DLD1 (cell line): ENCODE data around the gene DSCAML1.

Source experiments
- in situ Hi-C: cut with HindIII; loops from 2 replicates; pipeline ENCODE4 v1.10.0; 2017; ENCODE audit warnings: low sequenced_read_pairs

Gene DSCAML1

DNA sequence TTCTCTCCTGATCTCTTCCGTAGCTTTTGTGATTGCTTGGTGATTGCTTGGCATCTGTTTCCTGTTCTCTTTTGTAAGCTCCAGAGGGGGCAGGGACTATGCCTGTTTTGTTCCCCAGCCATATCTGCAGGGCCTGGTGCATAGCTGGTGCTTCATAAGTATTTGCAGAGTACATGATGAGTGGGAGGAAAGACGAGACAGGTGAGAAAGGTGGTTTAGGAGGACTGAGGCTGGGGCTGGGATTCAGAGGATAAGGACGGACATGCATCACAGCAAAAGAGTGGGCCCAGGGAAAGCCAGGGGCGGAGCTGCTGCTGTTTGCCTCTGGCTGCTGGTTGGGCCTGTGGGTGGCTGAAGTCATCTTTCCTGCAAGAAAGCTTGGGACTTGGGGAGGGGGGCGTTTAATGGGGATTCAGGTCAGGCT lies 62.4 kb downstream of the DSCAML1 start:
- in situ Hi-C loops: loop anchor here (10.0 kb wide), 1 partner anchor 310 kb away; no protein-coding TSS in a partner anchor

DNA sequence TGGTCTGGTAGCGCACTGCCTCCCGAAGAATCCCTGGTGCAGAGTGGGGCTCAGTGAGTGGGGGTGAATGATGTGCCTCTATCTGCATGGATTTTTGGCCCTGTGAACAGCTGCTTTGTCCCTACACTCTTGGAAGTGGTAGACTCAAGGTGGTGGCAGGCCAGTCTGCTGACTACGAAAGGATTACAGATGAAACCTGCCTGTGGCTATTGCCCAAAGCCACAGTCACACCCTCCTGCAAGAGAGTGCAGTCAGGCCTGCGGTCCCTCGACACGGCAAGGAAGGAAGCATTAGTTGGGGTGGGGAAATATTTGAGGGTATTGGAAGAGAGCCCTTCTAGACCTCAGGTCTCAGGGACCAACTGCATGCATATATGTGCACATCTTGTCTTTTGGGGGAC lies 63.7 kb downstream of the DSCAML1 start:
- in situ Hi-C loops: loop anchor here (10.0 kb wide), 1 partner anchor 309 kb away; no protein-coding TSS in a partner anchor

DNA sequence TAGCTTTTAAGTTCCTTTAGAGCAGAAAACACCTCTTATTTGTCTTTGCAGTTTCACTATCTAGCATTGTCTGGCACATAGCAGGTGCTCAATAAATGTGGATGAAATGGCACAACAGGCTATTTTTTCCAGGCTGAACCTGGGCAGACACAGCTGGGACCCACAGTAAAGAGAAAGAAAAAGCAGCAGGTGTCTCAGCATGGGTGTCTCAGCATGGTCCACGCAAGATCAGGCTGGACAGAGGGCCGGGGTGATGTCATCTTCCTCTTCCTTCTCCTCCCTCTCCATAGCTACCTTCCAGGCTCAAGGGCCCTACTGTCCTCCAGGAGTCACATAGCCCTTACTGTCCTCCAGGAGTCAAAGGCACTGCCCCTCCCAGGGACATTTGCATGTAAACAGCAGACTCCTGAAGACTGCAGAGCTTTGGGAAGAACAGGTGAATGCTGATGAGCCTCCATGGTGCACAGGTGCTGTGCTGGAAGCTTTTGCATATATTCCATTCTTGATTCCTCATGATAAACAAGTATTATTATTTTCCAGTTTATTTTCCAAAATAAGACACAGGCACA lies 65.2 kb downstream of the DSCAML1 start:
- in situ Hi-C loops: loop anchor here (10.0 kb wide), 1 partner anchor 307 kb away; no protein-coding TSS in a partner anchor

DNA sequence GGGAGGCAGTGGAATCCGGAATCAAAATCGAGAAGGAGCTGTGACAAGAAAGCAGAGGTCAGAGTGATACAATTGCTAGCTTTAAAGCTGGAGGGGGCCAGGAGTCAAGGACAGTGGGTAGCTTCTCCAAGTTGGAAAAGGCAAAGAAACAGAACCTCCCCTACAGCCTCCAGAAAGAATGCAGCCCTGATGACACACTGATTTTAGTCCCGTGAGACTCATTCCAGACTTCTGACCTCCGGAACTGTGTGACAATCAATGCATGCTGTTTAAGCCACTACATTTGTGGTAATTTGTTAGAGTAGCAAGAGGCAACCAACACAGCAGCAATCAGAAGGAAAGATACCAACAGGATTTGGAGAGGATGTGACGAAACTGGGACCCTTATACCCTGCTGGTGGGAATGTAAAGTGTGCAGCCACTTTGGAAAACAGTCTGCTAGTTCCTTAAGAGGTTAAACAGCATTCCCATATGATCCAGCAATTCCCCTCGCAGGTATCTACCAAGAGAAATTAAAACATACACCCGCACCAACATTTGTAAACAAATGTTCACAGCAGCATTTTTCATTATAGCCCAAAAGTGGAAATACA lies 66.7 kb downstream of the DSCAML1 start:
- in situ Hi-C loops: loop anchor here (10.0 kb wide), 1 partner anchor 306 kb away; no protein-coding TSS in a partner anchor

DNA sequence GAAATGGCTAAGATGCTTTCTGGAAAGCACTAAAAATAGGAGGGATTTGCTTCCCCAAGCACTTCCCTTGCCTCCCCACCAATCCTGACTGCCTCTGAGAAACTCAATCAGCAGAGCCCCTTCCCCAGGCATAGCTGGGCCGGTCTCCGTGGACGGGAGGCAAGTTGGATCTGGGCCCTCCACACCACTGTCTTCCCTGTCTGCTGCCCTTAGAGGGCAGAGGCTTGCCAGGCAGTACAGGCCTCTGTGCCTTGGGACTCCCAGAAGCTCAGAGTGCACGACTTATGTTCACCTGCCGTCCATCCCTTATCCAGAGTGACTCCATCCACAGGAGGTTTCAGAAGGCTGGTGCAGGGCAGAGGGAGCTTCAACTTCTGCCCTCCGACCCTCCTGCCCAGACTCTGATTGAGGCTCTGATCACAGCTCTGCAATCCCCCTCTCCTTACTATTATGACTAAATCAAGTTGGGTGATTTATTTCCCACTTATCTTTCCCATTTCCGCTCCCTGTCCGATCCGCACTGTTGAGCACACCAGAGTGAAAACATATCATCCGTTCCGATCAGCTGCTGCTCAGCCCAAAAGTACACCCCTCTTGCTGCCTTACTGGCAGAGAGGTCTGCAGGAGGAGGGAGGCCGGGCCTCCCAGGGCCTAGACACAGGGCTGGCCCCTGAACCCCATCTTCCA lies 71.8 kb downstream of the DSCAML1 start:
- in situ Hi-C loops: no loop called here

DNA sequence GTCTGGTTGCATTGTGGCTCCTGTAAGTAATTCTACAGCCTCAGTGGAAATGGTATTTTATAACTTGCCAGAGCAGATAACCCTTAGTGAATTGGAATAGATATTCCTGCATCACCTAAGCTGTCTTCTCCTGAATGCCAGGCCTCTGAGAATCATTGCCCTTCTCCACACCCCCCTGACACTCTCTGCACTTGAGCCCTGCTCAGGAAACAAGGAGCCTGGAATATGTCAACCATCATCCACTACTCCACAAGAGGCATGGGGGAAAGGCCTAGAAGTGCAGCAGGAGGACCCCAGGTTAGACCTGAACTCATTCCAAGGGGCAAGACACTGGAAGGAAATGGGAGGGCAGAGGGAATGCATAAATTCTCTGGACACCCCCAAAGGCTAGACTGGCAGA lies 72.4 kb downstream of the DSCAML1 start:
- in situ Hi-C loops: no loop called here

DNA sequence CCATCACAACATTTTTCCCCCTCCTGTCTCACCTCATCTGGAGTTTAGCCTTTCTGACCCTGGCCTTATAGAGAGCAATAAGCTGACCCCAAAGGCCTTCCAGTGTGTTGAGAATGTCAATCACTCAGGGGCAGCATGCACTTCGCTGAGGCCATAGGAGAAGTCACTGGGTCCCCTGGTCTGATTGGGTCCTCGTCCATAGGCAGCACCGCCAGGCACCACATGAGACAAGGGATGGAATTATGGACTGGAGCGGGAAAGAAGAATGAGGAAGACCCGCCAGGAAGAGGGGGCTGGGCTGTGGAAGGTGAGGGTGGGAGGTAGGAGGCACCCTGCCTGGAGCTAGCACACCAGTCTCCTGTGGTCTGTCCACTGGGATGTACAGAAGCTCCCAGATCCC lies 72.9 kb downstream of the DSCAML1 start:
- in situ Hi-C loops: no loop called here

DNA sequence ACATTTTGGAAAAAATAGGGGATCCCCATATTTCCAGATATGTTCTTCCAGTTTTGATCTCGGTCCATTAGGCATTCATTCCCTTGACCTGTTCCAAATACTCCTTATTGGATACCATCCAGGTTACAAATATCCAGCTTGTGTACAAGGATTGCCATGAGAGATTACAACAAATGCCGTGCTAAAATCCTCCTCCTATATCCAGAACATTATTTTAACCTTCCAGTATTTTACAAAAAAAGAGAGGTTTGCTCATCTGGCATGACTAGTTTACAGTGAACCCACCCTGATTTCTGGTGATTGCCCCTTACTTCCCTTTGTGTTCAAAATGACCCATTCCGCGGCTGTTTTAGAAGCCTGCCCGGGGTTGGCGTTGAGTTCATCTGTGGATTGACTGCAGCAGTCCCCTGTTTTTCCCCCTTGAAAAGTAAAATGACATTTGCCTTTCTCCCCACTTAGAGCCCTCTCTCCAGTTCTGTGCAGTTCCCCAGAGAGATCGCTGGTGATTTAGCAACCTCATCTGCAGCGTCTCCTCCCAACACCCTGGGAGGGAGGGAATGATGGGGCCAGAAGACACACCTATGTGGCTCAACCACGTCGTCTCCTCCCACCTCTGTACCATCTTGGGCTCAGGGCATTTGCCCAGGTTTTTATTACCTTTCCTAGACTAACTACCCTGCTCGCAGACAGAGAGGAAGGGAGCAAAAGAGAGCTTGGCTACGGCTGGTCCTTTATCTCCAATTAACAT lies 73.6 kb downstream of the DSCAML1 start:
- in situ Hi-C loops: no loop called here

DNA sequence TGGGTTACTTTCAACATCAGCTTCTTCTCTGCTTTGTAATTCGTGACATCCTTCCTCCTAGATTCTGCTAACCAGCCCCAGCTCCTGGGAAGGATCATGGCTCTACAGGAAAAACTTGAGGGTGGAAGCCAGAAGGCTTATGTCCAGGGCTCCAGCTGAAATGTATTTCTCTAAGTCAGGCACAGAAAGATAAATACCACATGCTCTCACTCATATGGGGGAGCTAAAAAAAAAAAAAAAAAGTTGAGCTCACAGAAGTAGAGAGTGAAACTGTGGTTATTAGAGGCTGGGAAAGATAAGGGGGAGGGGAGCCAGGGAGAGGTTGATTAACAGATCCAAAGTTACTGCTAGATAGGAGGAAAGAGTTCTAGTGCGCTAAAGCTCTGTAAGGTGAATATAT lies 74.9 kb downstream of the DSCAML1 start:
- in situ Hi-C loops: no loop called here

DNA sequence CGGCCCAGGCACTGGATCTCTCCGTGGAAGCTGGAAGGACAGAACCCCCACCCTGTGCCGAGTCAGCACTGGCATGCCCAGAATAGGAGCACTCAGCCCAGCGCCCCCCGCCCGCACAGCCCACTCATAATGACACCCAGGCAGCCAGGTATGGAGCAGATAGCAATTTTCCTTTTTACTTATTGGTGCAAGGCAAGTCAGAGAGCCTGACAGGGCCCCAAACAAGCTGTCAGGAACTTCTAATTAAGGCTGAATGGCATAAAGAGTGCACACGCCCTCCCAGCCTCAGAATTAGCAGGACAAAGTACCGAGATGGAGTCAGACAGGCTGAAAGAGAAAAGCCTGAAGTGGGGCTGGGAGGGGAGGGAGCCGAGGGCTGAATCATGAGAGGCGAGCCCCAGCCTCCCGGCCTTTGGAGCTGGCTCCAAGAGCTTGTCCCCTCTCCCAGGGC lies 76.9 kb downstream of the DSCAML1 start:
- in situ Hi-C loops: no loop called here

DNA sequence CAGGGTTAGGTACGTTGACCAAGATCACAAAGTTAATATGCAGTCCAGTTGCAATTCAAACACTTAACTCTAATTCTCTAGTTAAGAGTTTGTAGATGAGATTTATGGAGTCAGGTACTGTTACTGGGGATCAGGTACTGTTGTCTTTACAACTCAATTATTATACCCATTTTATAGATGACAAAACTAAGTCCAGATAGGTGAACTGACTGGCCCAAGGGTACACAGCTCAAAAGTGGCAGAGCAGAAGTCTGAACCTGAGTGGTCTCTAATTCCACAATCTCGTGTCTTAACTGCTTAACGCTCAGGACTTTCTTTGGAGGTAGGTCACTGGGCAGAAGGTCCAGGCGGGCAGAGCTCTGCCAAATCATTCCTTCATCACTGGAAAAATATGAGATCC lies 77.5 kb downstream of the DSCAML1 start:
- in situ Hi-C loops: no loop called here

DNA sequence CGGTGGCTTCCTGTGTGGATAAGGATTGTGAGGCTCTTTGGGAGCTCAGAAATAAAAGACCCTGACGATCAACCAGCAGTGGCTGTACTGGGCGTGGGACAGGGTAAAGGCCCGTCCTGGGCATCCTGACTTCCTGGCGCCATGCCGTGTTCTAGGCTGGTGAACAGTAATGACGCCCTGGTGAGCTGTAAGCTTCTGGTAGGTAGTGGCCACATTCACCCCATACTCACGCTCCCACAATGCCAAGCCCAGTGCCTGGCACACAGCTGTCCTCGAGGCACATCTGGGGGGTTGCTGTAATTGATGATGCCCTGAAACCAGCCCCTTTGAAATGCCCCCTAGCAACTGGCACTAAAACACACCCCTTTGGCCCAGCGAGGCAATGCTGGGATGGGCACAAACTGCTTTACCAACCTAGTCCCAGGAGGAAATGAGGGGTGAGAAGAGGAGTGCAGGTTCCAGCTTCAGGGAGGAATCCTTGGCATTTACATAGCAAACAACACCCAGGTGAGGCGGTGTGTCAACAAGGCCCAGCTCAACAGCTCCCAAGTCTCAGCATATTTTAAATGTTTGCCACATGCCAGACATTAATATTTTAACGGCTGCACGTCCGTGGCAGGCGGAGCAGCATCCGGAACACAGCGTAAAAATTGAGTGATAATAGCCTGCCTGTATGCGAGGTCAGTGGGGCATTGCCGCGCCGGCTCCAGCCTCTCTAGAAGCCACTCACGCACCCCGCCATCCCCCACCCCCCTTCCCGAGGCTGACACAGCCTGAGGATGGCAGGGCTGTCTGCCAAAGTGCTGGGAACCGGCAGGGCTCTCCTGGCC lies 79.3 kb downstream of the DSCAML1 start:
- in situ Hi-C loops: no loop called here

DNA sequence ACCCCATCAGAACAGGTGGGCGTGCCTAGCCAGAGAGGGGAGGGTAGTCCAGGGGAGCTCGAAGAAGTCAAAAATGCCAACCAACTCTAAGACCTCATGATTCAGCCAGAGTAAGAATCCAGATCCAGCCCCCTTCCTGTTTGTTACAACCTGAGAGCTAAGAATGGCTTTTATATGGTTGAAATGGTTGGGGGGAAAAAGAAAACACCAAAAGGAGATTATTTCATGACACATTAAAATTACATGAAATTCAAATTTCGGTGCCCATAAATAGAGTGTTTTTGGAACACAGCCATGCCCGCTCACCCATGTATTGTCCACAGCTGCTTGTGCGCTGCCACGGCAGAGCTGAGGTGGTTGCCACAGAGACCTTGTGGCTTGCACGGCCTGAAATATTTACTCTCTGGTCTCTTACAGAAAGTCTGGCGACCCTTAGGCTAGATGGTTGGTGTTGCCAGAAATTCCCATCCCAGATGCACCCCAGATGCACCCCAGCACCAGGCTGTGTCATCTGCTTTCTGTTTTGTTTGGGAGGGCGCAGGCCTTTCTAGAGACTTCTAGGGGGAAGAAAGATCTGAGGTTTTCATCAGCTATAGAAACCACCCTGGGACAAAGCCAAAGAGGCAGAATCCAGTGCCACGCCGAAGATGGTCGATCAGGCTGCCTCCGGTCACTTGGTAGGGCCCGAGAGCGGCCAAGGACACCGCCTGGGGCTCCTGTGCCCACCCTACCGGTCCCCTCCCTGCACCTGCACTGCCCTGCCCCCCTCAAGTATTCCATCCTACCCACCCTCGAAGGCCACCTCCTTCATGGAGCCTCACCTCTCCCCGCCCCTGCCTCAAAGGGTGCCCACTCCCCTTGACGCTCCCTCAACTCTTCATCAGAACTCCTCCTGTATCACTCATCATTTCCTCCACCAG lies 80.2 kb downstream of the DSCAML1 start:
- in situ Hi-C loops: no loop called here

DNA sequence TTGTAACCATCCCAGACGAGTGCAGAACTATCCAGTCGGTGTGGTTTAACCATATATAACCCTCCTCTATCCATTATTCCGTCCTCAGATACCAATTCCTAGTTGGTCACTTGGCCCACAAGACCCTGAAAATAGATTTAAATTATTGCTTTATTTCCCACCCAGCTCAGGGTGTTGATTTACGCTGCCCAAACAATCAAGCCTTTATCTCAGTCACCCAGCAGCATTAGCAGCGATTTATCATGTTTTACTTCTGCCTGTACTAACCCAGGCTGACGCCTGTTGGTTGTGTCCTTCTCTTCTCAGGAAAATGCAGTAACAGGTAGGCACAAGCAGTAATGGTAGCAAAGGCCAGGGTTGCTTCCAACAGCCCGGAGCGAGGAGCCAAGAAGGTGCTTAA lies 81.2 kb downstream of the DSCAML1 start:
- in situ Hi-C loops: no loop called here

DNA sequence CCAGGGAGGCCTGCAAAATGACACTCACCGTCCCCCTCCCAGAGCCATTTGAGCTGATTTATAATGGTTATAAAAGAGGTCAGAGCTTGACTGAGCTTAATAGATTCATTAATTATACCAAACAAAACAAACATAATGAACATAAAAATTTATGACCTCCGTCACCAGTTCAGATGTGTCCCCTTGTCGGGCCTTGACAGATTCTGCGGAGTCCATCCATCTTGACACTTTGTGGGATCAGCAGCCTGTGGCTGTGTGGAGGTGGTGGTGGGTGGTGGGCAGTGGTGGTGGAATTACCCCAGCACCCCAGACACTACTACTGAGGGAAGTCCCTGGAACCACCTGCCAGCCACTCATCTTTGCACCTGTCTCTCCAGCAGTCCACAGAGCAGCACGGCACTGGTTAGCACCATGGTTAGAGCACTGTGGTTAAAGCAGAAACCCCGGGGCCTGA lies 83.5 kb downstream of the DSCAML1 start:
- in situ Hi-C loops: no loop called here

DNA sequence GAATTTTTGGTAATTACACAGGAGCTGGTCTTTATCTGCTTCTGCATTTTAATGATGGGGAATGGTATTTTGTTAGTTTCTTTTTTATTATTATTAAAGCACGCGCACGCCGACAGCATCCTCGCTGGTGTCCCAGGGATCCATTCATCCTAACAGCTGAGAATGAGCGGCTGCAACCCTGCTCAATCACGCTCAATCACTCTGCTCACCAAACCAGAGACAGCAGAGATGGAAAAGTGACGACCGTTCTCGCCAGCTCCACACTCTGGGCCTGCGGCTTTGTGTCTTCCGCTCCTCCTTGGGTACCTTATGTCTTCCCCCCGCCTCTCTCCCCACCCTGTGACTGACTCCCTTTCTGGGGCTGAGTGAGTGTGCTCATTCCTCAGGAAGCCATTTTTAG lies 84.5 kb downstream of the DSCAML1 start:
- in situ Hi-C loops: no loop called here

DNA sequence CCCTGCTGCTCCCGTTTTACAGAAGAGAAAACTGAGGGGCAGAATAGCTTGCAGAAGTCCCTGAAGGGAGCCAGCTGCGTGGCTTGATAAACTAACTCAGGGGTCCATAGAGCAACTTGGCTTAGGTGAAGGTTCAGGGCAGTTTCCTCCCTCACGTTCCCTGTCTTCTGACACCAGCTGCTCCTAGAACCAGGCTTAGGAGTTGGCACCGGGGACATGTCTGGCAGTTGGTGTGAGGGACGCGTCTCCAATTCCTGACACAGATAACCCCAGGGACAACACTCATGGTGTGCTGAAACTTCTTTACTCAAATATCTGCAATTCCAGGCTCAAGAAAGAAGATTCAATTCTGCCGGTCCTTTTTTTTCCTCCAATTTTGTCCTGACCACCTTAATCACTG lies 85.7 kb downstream of the DSCAML1 start:
- in situ Hi-C loops: no loop called here

DNA sequence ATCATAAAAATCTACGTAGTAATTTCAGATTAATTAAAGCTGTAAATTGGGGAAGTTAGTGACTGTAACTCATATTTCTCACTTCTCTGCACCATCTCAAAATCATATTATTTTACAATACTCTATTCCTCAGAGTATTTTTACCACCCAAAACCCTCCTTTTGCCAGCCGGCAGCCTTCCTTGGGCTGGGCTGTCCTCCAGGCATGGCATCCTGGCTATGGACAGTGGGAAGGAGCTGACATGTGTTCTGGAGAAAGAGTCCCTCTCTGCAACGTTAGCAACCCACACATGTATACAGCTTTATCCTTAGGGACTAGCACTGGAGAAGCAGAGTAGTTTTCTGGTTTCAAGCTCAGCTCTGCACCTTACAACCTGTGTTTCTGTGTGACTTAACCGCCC lies 86.8 kb downstream of the DSCAML1 start:
- in situ Hi-C loops: no loop called here

DNA sequence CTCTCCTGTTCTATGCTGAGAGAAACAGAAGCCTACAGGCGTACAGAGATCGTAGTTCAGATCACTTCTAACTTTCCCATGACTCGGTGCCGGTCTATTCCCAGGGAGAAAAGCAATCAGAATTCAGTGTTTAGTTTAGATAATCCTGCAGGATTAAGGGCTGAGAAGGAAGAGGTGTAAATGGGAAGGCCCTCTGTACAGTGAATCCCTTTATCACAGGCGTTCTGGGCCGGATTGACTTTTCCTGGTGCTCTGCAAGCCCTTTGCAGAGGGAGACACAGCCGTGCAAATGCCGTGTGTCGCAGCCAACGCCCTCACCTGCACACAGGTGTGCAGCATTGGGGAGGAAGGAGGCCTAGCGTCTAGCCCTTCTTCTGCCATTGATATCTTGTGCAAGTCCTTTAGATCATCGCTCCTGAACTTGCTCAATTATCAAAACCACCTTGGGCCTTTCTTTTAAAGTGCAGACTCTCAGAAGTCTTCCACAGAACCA lies 90.6 kb downstream of the DSCAML1 start:
- in situ Hi-C loops: no loop called here
